Caco-2 (cell line): ENCODE data around the gene NHSL2. TPM values are rescaled to one million over a fixed set of nuclear protein-coding genes. Genes with fewer than 3 reads are reported as not detected.

Experiments
- BruUV-seq: library from RNA; stranded (reverse); fragments of 400-500 nt; replicated peaks from 2 replicates; lab custom pipeline; 2021; lab: Mats Ljungman, UMichigan
- CTCF ChIA-PET: fragments of 300-600 bp; sonication (Branson Sonifier 250); formaldehyde crosslinking; loops from one replicate; lab custom pipeline; 2022; ENCODE audit warnings: antibody characterized with exemption; lab: Charles Lee
- POLR2A ChIA-PET: fragments of 300-600 bp; sonication (Branson Sonifier 250); formaldehyde crosslinking; loops from one replicate; lab custom pipeline; 2022; ENCODE audit warnings: antibody characterized with exemption; lab: Charles Lee
- DNase-seq, 2 experiments: peaks; one replicate each; pipeline versions ENCODE4 v3.0.0 to v3.0.0-alpha.2; 2020 to 2022
- H3K27me3 ChIP-seq: replicated peaks from 2 replicates; pipeline ENCODE4 v1.6.0; 2011; ENCODE audit warnings: low read length; ENCODE audit not compliant: control insufficient read depth, insufficient read depth
- H3K36me3 ChIP-seq: 2 replicates; pipeline ENCODE4 v1.5.1; 2011; ENCODE audit warnings: low read length; ENCODE audit not compliant: control insufficient read depth, insufficient read depth
- H3K4me1 ChIP-seq: fragments of 250-450 bp; sonication (Bioruptor Pico); 2 replicates; pipeline ENCODE4 v1.5.1; 2020; ENCODE audit warnings: mild to moderate bottlenecking
- H3K4me3 ChIP-seq: 2 replicates; pipeline ENCODE4 v1.5.1; 2011; ENCODE audit warnings: low read depth, mild to moderate bottlenecking, control low read depth, low read length
- H3K9me3 ChIP-seq: fragments of 250-450 bp; sonication (Bioruptor Pico); 2 replicates; pipeline ENCODE4 v1.5.1; 2020; ENCODE audit warnings: mild to moderate bottlenecking, moderate library complexity
- H3K27ac Mint-ChIP-seq: one replicate; pipeline ENCODE4 v1.8.0; 2022; ENCODE audit warnings: mixed read lengths; ENCODE audit not compliant: unreplicated experiment
- H3K27me3 Mint-ChIP-seq: one replicate; pipeline ENCODE4 v1.8.0; 2022; ENCODE audit warnings: mixed read lengths; ENCODE audit not compliant: insufficient read depth, unreplicated experiment
- H3K36me3 Mint-ChIP-seq: one replicate; pipeline ENCODE4 v1.8.0; 2022; ENCODE audit warnings: mild to moderate bottlenecking, mixed read lengths; ENCODE audit not compliant: insufficient read depth, unreplicated experiment
- H3K4me1 Mint-ChIP-seq: one replicate; pipeline ENCODE4 v1.8.0; 2022; ENCODE audit warnings: low read depth, mixed read lengths; ENCODE audit not compliant: unreplicated experiment
- H3K4me3 Mint-ChIP-seq: one replicate; pipeline ENCODE4 v1.8.0; 2022; ENCODE audit warnings: mild to moderate bottlenecking, moderate library complexity, mixed read lengths; ENCODE audit not compliant: unreplicated experiment
- H3K9me3 Mint-ChIP-seq: one replicate; pipeline ENCODE4 v1.8.0; 2022; ENCODE audit warnings: mixed read lengths; ENCODE audit not compliant: unreplicated experiment
- CTCF ChIP-seq, 2 experiments: fragments of 200-600 bp in 1 of 2; IDR thresholded peaks; 1 replicate in 1 of 2; 2 replicates in 1 of 2; pipeline versions ENCODE4 v1.5.1 to v1.8.0; 2011 to 2022; ENCODE audit warnings: antibody characterized with exemption in 1 of 2, control low read depth in 1 of 2, inconsistent platforms in 1 of 2, low read depth in 1 of 2, low read length in 1 of 2, mild to moderate bottlenecking in 1 of 2, moderate library complexity in 1 of 2; ENCODE audit not compliant: insufficient read depth in 1 of 2, severe bottlenecking in 1 of 2, unreplicated experiment in 1 of 2
- intact Hi-C: fragments of 100-400 bp; cut with micrococcal nuclease; formaldehyde crosslinking; loops from one replicate; pipeline ENCODE4 v1.10.0; 2022; ENCODE audit not compliant: unreplicated experiment
- total RNA-seq: library from RNA; stranded (reverse); gene quantifications from 2 replicates; pipeline ENCODE4 v1.2.3, GENCODE V29; 2022

The NHSL2 gene
- total RNA-seq, 1 experiment from 2014 or later = 0.18 TPM

- no peak overlapping the region for H3K4me3 ChIP-seq
- H3K9me3 ChIP-seq = no peaks in the 10 kb centered on the region
- CTCF ChIA-PET = interaction anchor here (0.7 to 1.3 kb wide), 4 partner anchors 8 to 105 kb away, joined by 3 to 5 read pairs (median 4); no protein-coding TSS in a partner anchor
- no peaks in the 10 kb centered on the region for H3K36me3 ChIP-seq
- H3K27me3 Mint-ChIP-seq = no peaks in the 10 kb centered on the region
- BruUV-seq = no TSS peak
- 0 out of 2 replicates have a peak, but pooled peaks cover 7% of the 10 kb centered on the region for H3K4me1 ChIP-seq
- H3K36me3 Mint-ChIP-seq = no peaks in the 10 kb centered on the region
- H3K4me1 Mint-ChIP-seq = peaks cover 6% of the 10 kb centered on the region
- peak in 1 of 2 experiments; percentile 15 for TF ChIP-seq CTCF (IDR thresholded peaks at IDR 0.05; ENCODE audit: insufficient read depth in 1 of 2, low read depth in 1 of 2, low read length in 1 of 2, severe bottlenecking in 1 of 2, unreplicated experiment in 1 of 2)
- no peaks in the 10 kb centered on the region for H3K27me3 ChIP-seq
- intact Hi-C loops = loop anchor here (1.0 kb wide), 1 partner anchor 8 kb away; no protein-coding TSS in a partner anchor
- no peaks in the 10 kb centered on the region for H3K9me3 Mint-ChIP-seq
- no peak overlapping the region for H3K27ac Mint-ChIP-seq
- DNase-seq = peak in 1 of 2 experiments; percentile 6
- no peak overlapping the region for H3K4me3 Mint-ChIP-seq
- POLR2A ChIA-PET = no interaction called here
Observed at GRCh38 chrX:72021975-72022374, 111.3 kb downstream of the NHSL2 start.

- Histone ChIP-seq H3K4me3 (no peak overlapping the region), H3K4me1 (0 out of 2 replicates have a peak, but pooled peaks cover 7% of the 10 kb centered on the region), H3K27me3 (no peaks in the 10 kb centered on the region), H3K36me3 (no peaks in the 10 kb centered on the region), H3K9me3 (no peaks in the 10 kb centered on the region)
- Mint-ChIP-seq H3K4me1 (peaks cover under 1% of the 10 kb centered on the region), H3K27me3 (no peaks in the 10 kb centered on the region), H3K27ac (no peak overlapping the region), H3K36me3 (no peaks in the 10 kb centered on the region), H3K9me3 (no peaks in the 10 kb centered on the region), H3K4me3 (no peak overlapping the region)
- TF ChIP-seq CTCF (IDR thresholded peaks at IDR 0.05; ENCODE audit: insufficient read depth in 1 of 2, low read depth in 1 of 2, low read length in 1 of 2, severe bottlenecking in 1 of 2, unreplicated experiment in 1 of 2) = no peak
- BruUV-seq = no TSS peak
- ChIA-PET CTCF (no interaction called here), POLR2A (no interaction called here)
- intact Hi-C loops = no loop called here
- DNase-seq = no peak
Observed at GRCh38 chrX:72023071-72023470, 112.4 kb downstream of the NHSL2 start.

- Histone ChIP-seq H3K27me3 (no peaks in the 10 kb centered on the region), H3K36me3 (no peaks in the 10 kb centered on the region), H3K4me1 (peaks cover 10% of the 10 kb centered on the region), H3K9me3 (no peaks in the 10 kb centered on the region), H3K4me3 (no peak overlapping the region)
- H3K27ac Mint-ChIP-seq = no peak overlapping the region
- DNase-seq = no peak
- H3K4me1 Mint-ChIP-seq = no peaks in the 10 kb centered on the region
- CTCF ChIA-PET = no interaction called here
- no peaks in the 10 kb centered on the region for H3K36me3 Mint-ChIP-seq
- POLR2A ChIA-PET = no interaction called here
- BruUV-seq = no TSS peak
- TF ChIP-seq CTCF (IDR thresholded peaks at IDR 0.05; ENCODE audit: insufficient read depth in 1 of 2, low read depth in 1 of 2, low read length in 1 of 2, severe bottlenecking in 1 of 2, unreplicated experiment in 1 of 2) = no peak
- H3K4me3 Mint-ChIP-seq = no peak overlapping the region
- no peaks in the 10 kb centered on the region for H3K9me3 Mint-ChIP-seq
- H3K27me3 Mint-ChIP-seq = no peaks in the 10 kb centered on the region
- intact Hi-C loops = no loop called here
Observed at GRCh38 chrX:72025236-72025770, 114.7 kb downstream of the NHSL2 start.
